Large intestine (tissue), 12 donors: ENCODE results near the gene RIPPLY2. TPM values are rescaled to one million over a fixed set of nuclear protein-coding genes. Genes with fewer than 3 reads are reported as not detected.
"Not testable (repeated sequence)": the region's sequence is repeated elsewhere in the genome, so short reads cannot be mapped to it uniquely, and the experiment has no call there.

Experiments
- DNase-seq, 2 donors: peaks; one replicate each; pipeline versions ENCODE4 v3.0.0 to v3.0.0-alpha.2; 2013
- H3K27ac ChIP-seq: one replicate; pipeline ENCODE4 v1.5.1; 2013; ENCODE audit warnings: low read length
- H3K27me3 ChIP-seq: 2 replicates; pipeline ENCODE4 v1.6.1; 2013; ENCODE audit warnings: low read length; ENCODE audit not compliant: control insufficient read depth, insufficient read depth
- H3K36me3 ChIP-seq: 2 replicates; pipeline ENCODE4 v1.6.1; 2013; ENCODE audit warnings: low read length; ENCODE audit not compliant: control insufficient read depth, insufficient read depth
- H3K4me1 ChIP-seq: one replicate; pipeline ENCODE4 v1.6.1; 2013; ENCODE audit warnings: low read length; ENCODE audit not compliant: control insufficient read depth, insufficient read depth
- H3K4me3 ChIP-seq: one replicate; pipeline ENCODE4 v1.5.1; 2013; ENCODE audit warnings: low read length
- H3K9me3 ChIP-seq: one replicate; pipeline ENCODE4 v1.6.1; 2013; ENCODE audit warnings: mild to moderate bottlenecking, low read depth, low read length, moderate library complexity; ENCODE audit not compliant: control insufficient read depth
- WGBS: methylation state at CpG from one replicate; pipeline ENCODE4 v1.1.5; 2013; ENCODE audit warnings: low lambda C conversion rate; ENCODE audit not compliant: insufficient coverage; 5-methylcytosine and 5-hydroxymethylcytosine counted together
- long read RNA-seq, 11 donors: transcript quantifications; one replicate each; lab custom pipeline, GENCODE V29; 2026
- polyA plus RNA-seq: library from polyadenylated mRNA; unstranded; fragments of 120-200 nt; gene quantifications from one replicate; pipeline ENCODE4 v1.2.1, GENCODE V29; 2013

The RIPPLY2 gene
- polyA plus RNA-seq: 0.88 TPM
- long read RNA-seq, donor 1, partial matches to known transcripts: 0 of 1 reads
- long read RNA-seq, donor 1, other reads (novel, unspliced or antisense): 0 of 1 reads
- long read RNA-seq, donor 2: 0 reads
- long read RNA-seq, donor 3, partial matches to known transcripts: 0 of 1 reads
- long read RNA-seq, donor 3, other reads (novel, unspliced or antisense): 0 of 1 reads
- long read RNA-seq, donor 4: 0 reads
- long read RNA-seq, donor 5: 0 reads
- long read RNA-seq, donor 6, partial matches to known transcripts: 0 of 1 reads
- long read RNA-seq, donor 6, other reads (novel, unspliced or antisense): 0 of 1 reads
- long read RNA-seq, donor 7, partial matches to known transcripts: 0 of 1 reads
- long read RNA-seq, donor 7, other reads (novel, unspliced or antisense): 0 of 1 reads
- long read RNA-seq, donor 8, partial matches to known transcripts: 0 of 1 reads
- long read RNA-seq, donor 8, other reads (novel, unspliced or antisense): 0 of 1 reads
- long read RNA-seq, donor 9: 0 reads
- long read RNA-seq, donor 10, partial matches to known transcripts: 0 of 2 reads
- long read RNA-seq, donor 10, other reads (novel, unspliced or antisense): 0 of 2 reads
- long read RNA-seq, donor 11, partial matches to known transcripts: 0 of 1 reads
- long read RNA-seq, donor 11, other reads (novel, unspliced or antisense): 0 of 1 reads

- Histone ChIP-seq H3K4me1 (peaks cover 2% of the 10 kb centered on the region), H3K36me3 (no peaks in the 10 kb centered on the region), H3K27me3 (peaks cover 47% of the 10 kb centered on the region), H3K27ac (no peak within 1 kb of the TSS), H3K9me3 (no peaks in the 10 kb centered on the region), H3K4me3 (peak within 1 kb of the TSS; percentile 26)
- no CpG with 5 or more reads among the region's 81 CpGs for WGBS
- peak; percentile 2 to 40 for DNase-seq
These were observed at the start of gene RIPPLY2 for GRCh38 chr6:83853178-83854000. RIPPLY2 (plus strand) TSS chr6:83853360; CDS start chr6:83853417, 57 bp downstream.

GRCh38 chr6:83803492-83803891 lies 49.7 kb upstream of the RIPPLY2 start:
- H3K27ac ChIP-seq, H3K36me3 ChIP-seq, H3K4me1 ChIP-seq, H3K9me3 ChIP-seq, H3K27me3 ChIP-seq, H3K4me3 ChIP-seq, DNase-seq: not testable (repeated sequence)
- no CpG with 5 or more reads among the region's 21 CpGs for WGBS

- Histone ChIP-seq H3K27ac (no peak overlapping the region), H3K4me1 (no peaks in the 10 kb centered on the region), H3K27me3 (no peaks in the 10 kb centered on the region), H3K4me3 (no peak overlapping the region), H3K36me3 (no peaks in the 10 kb centered on the region), H3K9me3 (no peaks in the 10 kb centered on the region)
- no peak for DNase-seq
These were observed 48.3 kb upstream of the RIPPLY2 start for GRCh38 chr6:83804886-83805285.

GRCh38 chr6:83808005-83808404 lies 45.2 kb upstream of the RIPPLY2 start:
- no peaks in the 10 kb centered on the region for H3K36me3 ChIP-seq
- no peak for DNase-seq
- H3K4me3 ChIP-seq: no peak overlapping the region
- no peaks in the 10 kb centered on the region for H3K27me3 ChIP-seq
- H3K4me1 ChIP-seq: no peaks in the 10 kb centered on the region
- no peak overlapping the region for H3K27ac ChIP-seq
- no peaks in the 10 kb centered on the region for H3K9me3 ChIP-seq

GRCh38 chr6:83808926-83809325 lies 44.2 kb upstream of the RIPPLY2 start:
- 69% methylated on average over 1 of the region's 3 CpGs for WGBS
- Histone ChIP-seq H3K4me3 (no peak overlapping the region), H3K27me3 (no peaks in the 10 kb centered on the region), H3K9me3 (no peaks in the 10 kb centered on the region), H3K36me3 (no peaks in the 10 kb centered on the region), H3K4me1 (no peaks in the 10 kb centered on the region), H3K27ac (no peak overlapping the region)
- no peak for DNase-seq

GRCh38 chr6:83812595-83812994 lies 40.6 kb upstream of the RIPPLY2 start:
- H3K27me3 ChIP-seq: no peaks in the 10 kb centered on the region
- no peak for DNase-seq
- H3K36me3 ChIP-seq: no peaks in the 10 kb centered on the region
- H3K4me3 ChIP-seq: no peak overlapping the region
- H3K4me1 ChIP-seq: no peaks in the 10 kb centered on the region
- H3K27ac ChIP-seq: no peak overlapping the region
- H3K9me3 ChIP-seq: no peaks in the 10 kb centered on the region

GRCh38 chr6:83815631-83816272 lies 37.4 kb upstream of the RIPPLY2 start:
- no peaks in the 10 kb centered on the region for H3K36me3 ChIP-seq
- WGBS: no CpG with 5 or more reads among the region's 2 CpGs
- no peaks in the 10 kb centered on the region for H3K27me3 ChIP-seq
- no peaks in the 10 kb centered on the region for H3K9me3 ChIP-seq
- no peak for DNase-seq
- no peak overlapping the region for H3K4me3 ChIP-seq
- no peak overlapping the region for H3K27ac ChIP-seq
- no peaks in the 10 kb centered on the region for H3K4me1 ChIP-seq

- H3K36me3 ChIP-seq: no peaks in the 10 kb centered on the region
- no CpG with 5 or more reads among the region's 3 CpGs for WGBS
- no peaks in the 10 kb centered on the region for H3K4me1 ChIP-seq
These were observed 30.5 kb upstream of the RIPPLY2 start for GRCh38 chr6:83822629-83823169.

GRCh38 chr6:83824388-83824801 lies 28.8 kb upstream of the RIPPLY2 start:
- no peak for DNase-seq
- Histone ChIP-seq H3K27ac (no peak overlapping the region), H3K27me3 (no peaks in the 10 kb centered on the region), H3K36me3 (no peaks in the 10 kb centered on the region), H3K4me1 (no peaks in the 10 kb centered on the region), H3K9me3 (no peaks in the 10 kb centered on the region), H3K4me3 (no peak overlapping the region)
- WGBS: 0% methylated on average over 1 of the region's 3 CpGs

More at GRCh38 chr6:83822629-83823169, 30.5 kb upstream of the RIPPLY2 start:
- H3K4me3 ChIP-seq: no peak overlapping the region
- H3K27me3 ChIP-seq: no peaks in the 10 kb centered on the region
- no peaks in the 10 kb centered on the region for H3K9me3 ChIP-seq
- H3K27ac ChIP-seq: no peak overlapping the region
- no peak for DNase-seq

- H3K36me3 ChIP-seq: no peaks in the 10 kb centered on the region
- no peak overlapping the region for H3K4me3 ChIP-seq
- no peaks in the 10 kb centered on the region for H3K9me3 ChIP-seq
- no peak overlapping the region for H3K27ac ChIP-seq
- no peaks in the 10 kb centered on the region for H3K27me3 ChIP-seq
- DNase-seq: no peak
- no peaks in the 10 kb centered on the region for H3K4me1 ChIP-seq
- no CpG with 5 or more reads among the region's 2 CpGs for WGBS
These were observed 28.3 kb upstream of the RIPPLY2 start for GRCh38 chr6:83824831-83825230.
